Stimulated activated CD4-positive, alpha-beta T cell treated with anti-CD3 and anti-CD28 coated beads, Interleukin-2, amount 100 ng/mL, for 48 hours (primary cell): ENCODE data around the gene BHLHE41.

ENCODE experiments used
- DNase-seq, 2 donors: peaks; one replicate each; pipeline ENCODE4 v3.0.0-alpha.2; 2020

Gene BHLHE41

GRCh38 chr12:26124446-26125399, at the start of gene BHLHE41:
BHLHE41 (minus strand) TSS chr12:26125037; CDS start chr12:26124779, 258 bp downstream.
- no peak for DNase-seq

- no peak for DNase-seq
Observed at GRCh38 chr12:26172946-26173552, 48.2 kb upstream of the BHLHE41 start.

- no peak for DNase-seq
Observed at GRCh38 chr12:26172539-26172938, 47.7 kb upstream of the BHLHE41 start.

GRCh38 chr12:26172013-26172412, 47.2 kb upstream of the BHLHE41 start:
- no peak for DNase-seq

DNA sequence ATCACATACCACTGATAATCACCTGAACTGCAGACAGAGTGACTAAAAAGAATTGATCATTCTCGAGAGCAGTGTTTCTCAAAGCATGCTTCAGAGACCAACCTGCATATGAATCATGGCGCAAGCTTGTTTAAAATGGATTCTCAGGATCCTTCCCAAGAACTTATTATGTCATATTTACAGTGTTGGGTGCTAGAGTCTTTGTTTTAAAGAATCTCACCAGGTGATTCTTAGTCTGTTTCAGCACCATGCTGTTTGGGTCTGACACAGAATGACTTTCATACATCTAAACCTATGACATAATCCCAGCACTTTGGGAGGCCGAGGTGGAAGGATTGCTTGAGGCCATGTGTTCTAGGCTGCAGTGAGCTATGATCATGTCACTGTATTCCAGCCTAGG, 39.3 kb upstream of the BHLHE41 start:
- no peak for DNase-seq

DNA sequence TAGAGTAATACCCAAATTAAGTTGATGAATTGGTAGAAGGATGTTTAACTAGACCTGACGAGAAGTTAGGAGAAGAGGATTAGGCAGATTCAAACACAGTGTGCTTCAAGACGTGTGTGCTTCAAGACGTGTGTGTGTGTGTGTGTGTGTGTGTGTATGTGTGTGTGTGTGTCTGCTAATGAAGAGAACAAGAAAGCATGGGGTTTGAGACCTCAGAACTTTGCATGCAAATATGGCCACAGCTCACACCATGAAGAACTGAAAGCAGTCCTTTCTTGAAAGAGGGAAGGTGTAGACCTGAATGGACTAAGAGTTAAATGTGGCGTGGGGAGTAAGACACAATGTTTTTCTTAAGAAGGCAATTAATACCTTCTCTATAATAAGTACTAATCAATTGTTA, 38.1 kb upstream of the BHLHE41 start:
- no peak for DNase-seq

- no peak for DNase-seq
Observed at GRCh38 chr12:26162174-26162573, 37.3 kb upstream of the BHLHE41 start.

DNA sequence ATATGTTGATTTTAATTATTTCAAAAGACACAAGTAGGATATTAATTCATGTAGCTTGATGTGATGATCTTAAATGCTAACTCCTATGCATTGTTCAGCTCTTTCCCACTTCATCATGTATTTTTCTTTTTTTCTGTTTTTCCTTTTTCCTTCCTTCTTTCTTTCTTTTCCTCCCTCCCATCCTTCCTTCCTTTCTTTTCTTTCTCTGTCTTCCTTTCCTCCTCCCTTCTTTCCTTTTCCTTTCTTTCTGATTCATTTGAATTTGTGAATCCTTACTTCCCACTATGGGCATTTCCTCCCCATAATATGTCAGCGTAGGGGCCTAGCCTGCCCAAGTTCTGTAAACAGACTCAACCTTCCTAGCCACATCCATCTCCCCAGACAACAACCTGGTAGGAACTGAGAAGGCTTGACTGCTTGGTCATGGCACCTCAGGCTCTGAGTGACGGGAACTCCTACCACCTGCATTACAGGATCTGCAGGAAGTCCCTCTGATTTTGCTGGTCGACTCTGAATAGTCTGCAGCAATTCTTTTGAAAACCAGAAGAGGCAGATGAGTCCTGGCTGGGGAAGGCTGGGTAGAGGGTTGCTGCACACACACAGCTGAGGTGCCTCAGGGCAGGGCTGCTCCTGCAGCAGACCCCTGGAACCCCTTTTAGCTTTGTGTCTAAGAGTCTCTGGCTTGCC, 33.4 kb upstream of the BHLHE41 start:
- no peak for DNase-seq

DNA sequence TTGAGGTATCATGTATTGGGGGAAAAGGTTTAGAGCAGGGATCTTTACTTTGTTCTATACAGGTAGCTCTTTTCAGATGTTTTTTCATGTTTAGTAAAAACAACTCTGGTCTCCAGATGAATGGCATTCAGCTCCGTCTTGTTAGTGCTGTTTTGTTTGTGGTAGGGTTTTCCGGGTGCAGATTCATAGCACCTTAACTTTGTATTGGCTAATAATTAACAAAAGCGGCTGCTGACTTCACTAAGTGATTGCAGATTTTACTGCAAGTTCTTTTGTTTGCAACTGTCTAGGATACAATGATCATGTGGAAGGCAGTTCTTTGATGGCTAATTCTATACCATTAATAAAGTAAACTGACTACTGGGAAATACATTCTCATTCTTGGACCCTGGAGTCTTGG, 32.2 kb upstream of the BHLHE41 start:
- no peak for DNase-seq

DNA sequence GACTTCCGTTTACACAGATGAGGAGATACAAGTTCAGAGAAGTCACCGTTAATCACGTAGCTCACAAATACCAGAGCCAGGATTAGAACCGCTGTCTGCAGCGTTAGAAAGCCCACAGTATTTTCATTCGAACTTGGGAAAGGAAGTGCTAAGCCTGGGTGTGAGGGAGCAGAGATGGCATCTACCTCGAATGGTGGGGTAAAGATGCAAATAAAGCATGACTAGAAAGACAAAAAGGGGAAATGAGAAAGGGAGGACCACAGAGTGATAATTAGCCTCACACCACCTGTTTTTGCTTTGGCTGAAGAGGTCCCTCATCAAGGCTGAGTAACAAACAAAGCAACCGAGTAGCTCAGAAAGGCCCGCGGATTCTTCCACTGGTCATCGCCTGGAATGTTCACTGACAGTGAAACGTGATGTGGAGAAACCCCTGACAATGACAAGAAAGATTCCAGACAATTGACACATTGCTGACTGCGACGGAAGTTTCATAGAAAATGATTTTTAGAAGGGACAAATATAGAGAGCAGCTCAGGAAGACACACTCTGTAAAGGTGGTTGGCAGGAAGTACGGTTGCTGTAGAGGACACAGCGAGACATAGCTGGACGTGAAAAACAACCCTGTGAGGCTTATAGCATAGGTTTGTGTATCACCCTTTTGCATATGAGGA, 31.5 kb upstream of the BHLHE41 start:
- no peak for DNase-seq

DNA sequence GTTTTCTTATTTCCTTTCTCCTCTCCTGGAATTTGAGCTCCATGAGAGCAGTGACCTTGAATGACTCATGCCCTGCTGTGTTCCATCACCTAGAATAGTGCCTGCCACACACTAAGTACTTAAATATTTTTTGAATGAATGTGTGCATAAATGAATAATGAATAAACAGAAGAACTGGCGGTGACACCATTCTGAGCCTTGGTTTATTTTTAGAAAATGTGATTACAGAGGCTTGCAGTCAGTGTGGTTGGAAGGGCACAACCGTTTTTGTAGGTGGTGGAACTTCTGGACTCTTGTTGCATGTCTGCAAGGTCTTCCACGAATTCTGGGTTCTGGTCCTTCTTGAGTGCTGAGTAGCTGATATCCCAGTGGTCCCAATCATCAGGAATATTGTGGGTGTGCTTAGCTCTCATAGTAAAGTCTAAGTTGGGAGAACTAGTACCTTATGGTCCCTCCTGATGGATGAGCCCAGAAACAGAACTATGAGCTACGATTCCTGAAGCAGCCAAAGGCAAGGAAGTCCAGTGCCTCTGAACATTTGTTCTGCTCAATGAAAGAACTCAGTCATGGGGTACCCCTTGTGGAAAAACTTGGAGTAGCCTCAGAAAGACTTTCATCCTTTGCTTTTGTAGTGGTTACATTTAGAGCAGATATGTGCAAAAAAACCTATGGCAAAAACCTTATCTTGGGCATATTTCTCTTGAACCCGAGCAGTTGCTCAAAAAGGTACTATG, 28.8 kb upstream of the BHLHE41 start:
- no peak for DNase-seq

GRCh38 chr12:26152507-26153102, 27.8 kb upstream of the BHLHE41 start:
- no peak for DNase-seq

- no peak for DNase-seq
Observed at GRCh38 chr12:26150736-26151450, 26.1 kb upstream of the BHLHE41 start.

DNA sequence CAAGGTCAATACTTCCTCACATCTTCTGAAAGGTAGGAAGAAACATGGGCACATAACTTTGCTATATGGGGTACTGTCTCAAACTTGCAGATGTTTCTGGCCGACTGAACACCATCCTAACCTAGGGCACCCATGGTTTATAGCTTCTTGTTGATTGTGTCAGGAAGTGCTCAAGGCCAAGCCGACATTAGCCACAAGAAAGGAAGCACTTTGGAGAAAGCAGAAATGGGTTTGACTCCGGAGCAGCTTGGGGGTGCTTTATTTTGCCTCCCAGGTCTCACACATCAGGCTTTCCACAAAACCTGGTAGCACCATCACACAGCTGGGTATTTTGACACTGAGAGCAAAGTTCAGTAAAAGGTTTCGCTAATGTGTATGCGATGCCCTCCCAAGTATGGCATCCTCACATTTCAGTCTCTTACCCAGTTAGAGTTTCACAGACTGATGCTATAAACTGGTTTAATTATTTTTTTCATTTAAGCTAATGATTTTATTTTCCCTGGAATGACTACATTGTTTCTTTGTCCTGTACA, 25.2 kb upstream of the BHLHE41 start:
- DNase-seq, result no peak

DNA sequence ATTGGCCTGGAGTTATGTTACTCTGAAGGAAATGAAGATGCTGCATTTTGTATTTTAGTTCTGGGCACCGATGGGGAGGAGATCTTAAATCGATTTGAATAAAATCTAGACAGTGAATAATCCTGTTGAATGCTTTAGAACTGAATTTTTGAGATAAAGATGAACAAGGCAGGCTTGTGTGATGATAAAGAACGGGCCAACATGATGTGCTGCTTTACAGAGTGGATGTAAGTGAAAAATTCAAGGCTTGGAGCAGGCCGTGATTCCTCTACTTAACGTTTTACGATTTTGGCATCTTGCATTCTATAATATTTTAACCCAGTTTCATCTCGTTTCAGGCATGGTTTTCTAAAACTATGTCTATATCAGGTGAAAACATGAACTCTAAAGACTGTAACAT, 23.5 kb upstream of the BHLHE41 start:
- DNase-seq, result no peak

DNA sequence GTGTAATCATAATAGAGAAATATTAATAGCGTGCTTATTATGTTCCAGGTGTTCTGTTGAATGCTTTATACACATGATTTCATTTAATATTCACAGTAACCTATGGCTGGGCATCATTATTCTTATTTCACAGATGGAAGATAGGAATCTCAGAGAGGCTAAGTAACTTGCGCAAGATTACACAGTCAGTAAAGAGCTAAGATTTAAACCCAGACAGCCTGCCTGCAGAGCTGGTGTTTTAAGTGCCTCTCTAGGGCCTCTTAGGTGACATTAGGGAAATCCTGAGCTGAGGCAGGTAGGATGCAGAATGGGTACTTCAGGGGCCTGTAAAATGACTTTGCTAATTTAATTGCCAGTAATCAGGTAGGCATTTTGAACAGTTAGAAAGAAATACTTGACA, 18.5 kb upstream of the BHLHE41 start:
- no peak for DNase-seq

- no peak for DNase-seq
Observed at GRCh38 chr12:26138860-26139259, 14.0 kb upstream of the BHLHE41 start.

GRCh38 chr12:26136688-26137087, 11.9 kb upstream of the BHLHE41 start:
- DNase-seq, result no peak

GRCh38 chr12:26135571-26135970, 10.7 kb upstream of the BHLHE41 start:
- DNase-seq, result no peak

DNA sequence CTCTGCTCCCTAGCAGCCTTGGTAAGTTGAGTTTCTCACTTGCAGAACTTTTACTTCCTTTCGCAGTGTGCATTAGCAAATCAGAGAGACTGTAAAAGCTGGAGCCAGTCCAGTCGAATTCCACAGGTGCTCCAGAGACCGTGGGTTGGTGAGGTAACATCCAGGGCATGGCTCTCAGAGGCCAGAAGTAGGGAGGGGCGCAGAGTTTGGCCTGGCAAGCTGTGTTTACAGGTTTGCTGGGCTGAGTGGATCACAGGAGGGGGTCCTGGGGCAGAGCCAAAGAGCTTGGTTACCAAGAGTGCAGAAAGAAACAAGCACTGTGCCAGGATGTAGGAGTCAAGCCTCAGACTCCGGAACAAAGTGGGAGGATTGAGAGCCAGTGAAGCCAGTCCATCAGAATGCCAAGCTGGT, 10.2 kb upstream of the BHLHE41 start:
- no peak for DNase-seq

DNA sequence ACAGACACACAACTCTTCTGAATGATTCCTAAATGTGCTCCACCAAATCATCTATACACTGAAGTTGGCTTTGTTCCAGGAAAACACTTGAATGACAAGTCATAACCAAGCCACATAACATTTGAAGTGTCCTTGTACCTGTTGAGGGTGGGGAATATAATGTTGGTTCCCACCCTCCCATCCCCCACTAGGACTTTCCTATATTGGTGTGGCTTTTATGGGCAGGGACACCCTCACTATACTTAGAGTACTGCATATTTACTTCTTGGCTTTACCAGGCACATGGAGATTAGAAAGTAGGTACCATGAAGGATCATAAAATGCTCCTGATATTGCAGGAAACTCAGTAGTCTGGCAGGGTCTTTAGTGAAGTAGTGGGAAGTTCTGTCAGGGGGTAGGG, 9.7 kb upstream of the BHLHE41 start:
- no peak for DNase-seq
